ENCODE measurements around the gene ENGASE.

DNA sequence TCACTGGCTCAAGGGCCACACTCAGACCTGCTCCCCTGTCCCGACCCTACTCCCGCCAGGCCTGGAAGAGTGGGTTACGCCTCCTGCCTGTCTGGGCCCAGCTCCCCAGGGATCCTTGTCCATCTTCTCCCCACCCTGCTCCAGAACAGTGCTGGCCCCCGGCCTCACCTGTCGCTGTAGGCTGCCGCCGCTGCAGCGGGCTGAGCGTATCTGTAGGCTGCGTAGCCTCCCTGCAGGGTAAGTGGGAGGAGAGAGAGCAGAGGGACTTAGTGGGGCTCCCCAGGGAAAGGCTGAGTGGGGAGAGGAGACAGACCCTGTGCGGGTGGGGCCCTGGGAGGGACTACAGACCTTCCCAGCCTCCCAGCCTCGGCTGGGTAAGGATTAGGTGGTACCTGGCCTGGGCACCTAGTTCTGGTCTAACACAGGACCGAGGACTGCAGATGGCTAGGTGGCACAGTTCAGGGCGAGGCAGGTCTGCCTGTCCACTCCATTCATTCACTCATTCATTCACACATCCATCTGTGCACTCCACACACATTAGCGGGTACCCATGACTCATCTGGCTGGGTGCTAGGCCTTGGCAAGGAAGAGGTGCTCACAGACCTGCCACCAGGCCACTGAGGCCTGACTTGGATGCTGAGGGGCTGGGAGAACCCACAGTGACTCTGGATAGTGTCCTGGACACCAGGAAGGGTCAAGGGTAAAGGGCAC is 20.9 kb downstream of the ENGASE start:
- TF ChIP-seq, protein P1, sequence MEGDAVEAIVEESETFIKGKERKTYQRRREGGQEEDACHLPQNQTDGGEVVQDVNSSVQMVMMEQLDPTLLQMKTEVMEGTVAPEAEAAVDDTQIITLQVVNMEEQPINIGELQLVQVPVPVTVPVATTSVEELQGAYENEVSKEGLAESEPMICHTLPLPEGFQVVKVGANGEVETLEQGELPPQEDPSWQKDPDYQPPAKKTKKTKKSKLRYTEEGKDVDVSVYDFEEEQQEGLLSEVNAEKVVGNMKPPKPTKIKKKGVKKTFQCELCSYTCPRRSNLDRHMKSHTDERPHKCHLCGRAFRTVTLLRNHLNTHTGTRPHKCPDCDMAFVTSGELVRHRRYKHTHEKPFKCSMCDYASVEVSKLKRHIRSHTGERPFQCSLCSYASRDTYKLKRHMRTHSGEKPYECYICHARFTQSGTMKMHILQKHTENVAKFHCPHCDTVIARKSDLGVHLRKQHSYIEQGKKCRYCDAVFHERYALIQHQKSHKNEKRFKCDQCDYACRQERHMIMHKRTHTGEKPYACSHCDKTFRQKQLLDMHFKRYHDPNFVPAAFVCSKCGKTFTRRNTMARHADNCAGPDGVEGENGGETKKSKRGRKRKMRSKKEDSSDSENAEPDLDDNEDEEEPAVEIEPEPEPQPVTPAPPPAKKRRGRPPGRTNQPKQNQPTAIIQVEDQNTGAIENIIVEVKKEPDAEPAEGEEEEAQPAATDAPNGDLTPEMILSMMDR (IDR thresholded peaks at IDR 0.05) = no peak
- no peak for TF ChIP-seq POLR2A (IDR thresholded peaks at IDR 0.05)

Data from lower leg skin (tissue), 3 donors.